Neural cell (in vitro differentiated cells): ENCODE measurements around the gene EMC10. TPM values are rescaled to one million over a fixed set of nuclear protein-coding genes. Genes with fewer than 3 reads are reported as not detected.
"Not testable (repeated sequence)": the region's sequence is repeated elsewhere in the genome, so short reads cannot be mapped to it uniquely, and the experiment has no call there.

ENCODE experiments used
- H2AFZ ChIP-seq: fragments of 200-600, 300-800 bp; sonication (generic), shearing (Covaris generic); 2 replicates; pipeline ENCODE4 v1.6.0; 2014; ENCODE audit warnings: low read depth, mild to moderate bottlenecking, antibody characterized with exemption, low read length, moderate library complexity
- H3F3A ChIP-seq: fragments of 200-600 bp; shearing (Covaris generic); 2 replicates; pipeline ENCODE4 v1.6.1; 2016; ENCODE audit warnings: mild to moderate bottlenecking, moderate library complexity, mixed read lengths, antibody characterized with exemption, low read length; ENCODE audit not compliant: insufficient read depth, poor library complexity, severe bottlenecking
- H3K27ac ChIP-seq: fragments of 200-600, 300-800 bp; sonication (generic), shearing (Covaris generic); 2 replicates; pipeline ENCODE4 v1.5.1; 2014; ENCODE audit warnings: mild to moderate bottlenecking, low read length, moderate library complexity
- H3K27me3 ChIP-seq: fragments of 300-800, 200-600 bp; sonication (generic), shearing (Covaris generic); 2 replicates; pipeline ENCODE4 v1.6.0; 2014; ENCODE audit warnings: mild to moderate bottlenecking, low read depth, low read length, moderate library complexity; ENCODE audit not compliant: insufficient read depth
- H3K36me3 ChIP-seq: fragments of 300-800, 200-600 bp; sonication (generic), shearing (Covaris generic); 2 replicates; pipeline ENCODE4 v1.5.1; 2014; ENCODE audit warnings: mild to moderate bottlenecking, antibody characterized with exemption, low read length, moderate library complexity; ENCODE audit not compliant: insufficient read depth
- H3K4me2 ChIP-seq: fragments of 300-800, 200-600 bp; sonication (generic), shearing (Covaris generic); 2 replicates; pipeline ENCODE4 v1.6.0; 2014; ENCODE audit warnings: mild to moderate bottlenecking, low read length
- H3K4me3 ChIP-seq: fragments of 300-800, 200-600 bp; sonication (generic), shearing (Covaris generic); 2 replicates; pipeline ENCODE4 v1.5.1; 2014; ENCODE audit warnings: mild to moderate bottlenecking, low read length, moderate library complexity
- H3K79me2 ChIP-seq: fragments of 200-600 bp; shearing (Covaris generic); replicated peaks from 2 replicates; pipeline ENCODE4 v1.6.0; 2014; ENCODE audit warnings: mild to moderate bottlenecking, low read length, moderate library complexity; ENCODE audit not compliant: insufficient read depth
- H3K9ac ChIP-seq: fragments of 300-800, 200-600 bp; sonication (generic), shearing (Covaris generic); 2 replicates; pipeline ENCODE4 v1.6.1; 2016; ENCODE audit warnings: mild to moderate bottlenecking, low read length, mixed read lengths
- H3K9me2 ChIP-seq: fragments of 200-600 bp; shearing (Covaris generic); 2 replicates; pipeline ENCODE4 v1.6.1; 2016; ENCODE audit warnings: mild to moderate bottlenecking, low read length, mixed read lengths; ENCODE audit not compliant: insufficient read depth
- H3K9me3 ChIP-seq: fragments of 200-600, 300-800 bp; sonication (generic), shearing (Covaris generic); 2 replicates; pipeline ENCODE4 v1.6.1; 2016; ENCODE audit warnings: mild to moderate bottlenecking, mixed run types, low read length, moderate library complexity, mixed read lengths
- H4K20me1 ChIP-seq: fragments of 200-600 bp; shearing (Covaris generic); 2 replicates; pipeline ENCODE4 v1.6.1; 2016; ENCODE audit warnings: mild to moderate bottlenecking, mixed run types; ENCODE audit not compliant: insufficient read depth
- CTCF ChIP-seq: fragments of 450-650 bp; IDR thresholded peaks from 2 replicates; pipeline ENCODE4 v1.5.1; 2014; ENCODE audit warnings: antibody characterized with exemption, mild to moderate bottlenecking, moderate library complexity; ENCODE audit not compliant: poor library complexity, severe bottlenecking
- EP300 ChIP-seq: fragments of 450-650 bp; conservative IDR thresholded peaks from 2 replicates; pipeline ENCODE4 v1.6.1; 2014; ENCODE audit warnings: antibody characterized with exemption, mild to moderate bottlenecking, moderate library complexity; ENCODE audit not compliant: poor library complexity, severe bottlenecking
- EZH2 ChIP-seq: fragments of 200-600, 300-800 bp; shearing (Covaris generic), sonication (generic); IDR thresholded peaks from 2 replicates; pipeline ENCODE4 v1.6.1; 2014; ENCODE audit warnings: antibody characterized with exemption, low read length, borderline replicate concordance, mild to moderate bottlenecking; ENCODE audit not compliant: insufficient read depth, poor library complexity, severe bottlenecking
- MXI1 ChIP-seq: fragments of 450-650 bp; conservative IDR thresholded peaks from 2 replicates; pipeline ENCODE4 v1.6.1; 2014; ENCODE audit warnings: antibody characterized with exemption, mild to moderate bottlenecking; ENCODE audit not compliant: poor library complexity, severe bottlenecking
- POLR2AphosphoS5 ChIP-seq: IDR thresholded peaks from 2 replicates; pipeline ENCODE4 v1.6.1; 2012
- RAD21 ChIP-seq: fragments of 450-650 bp; conservative IDR thresholded peaks from 2 replicates; pipeline ENCODE4 v1.6.1; 2014; ENCODE audit warnings: antibody characterized with exemption, mild to moderate bottlenecking, moderate library complexity
- REST ChIP-seq: IDR thresholded peaks from 2 replicates; pipeline ENCODE4 v1.6.1; 2012; ENCODE audit warnings: borderline replicate concordance
- SMC3 ChIP-seq: fragments of 450-650 bp; conservative IDR thresholded peaks from 2 replicates; pipeline ENCODE4 v1.6.1; 2014; ENCODE audit warnings: antibody characterized with exemption, mild to moderate bottlenecking, moderate library complexity; ENCODE audit not compliant: poor library complexity
- TAF1 ChIP-seq: IDR thresholded peaks from 2 replicates; pipeline ENCODE4 v1.6.1; 2012; ENCODE audit warnings: low read depth
- polyA plus RNA-seq: library from polyadenylated mRNA; depleted of rRNA; stranded (reverse); fragments of >200 nt; gene quantifications from 2 replicates; pipeline ENCODE4 v1.2.3, GENCODE V29; 2014

EMC10 gene
- polyA plus RNA-seq, 1 donor from 2014 or later = 233 TPM

- Histone ChIP-seq H3K79me2 (no peaks in the 10 kb centered on the region), H4K20me1 (no peaks in the 10 kb centered on the region), H3K27ac (no peak overlapping the region), H3K9ac (no peak overlapping the region), H3K4me2 (no peak overlapping the region), H3F3A (no peaks in the 10 kb centered on the region), H3K27me3 (peaks cover 5% of the 10 kb centered on the region), H3K9me2 (no peaks in the 10 kb centered on the region), H3K9me3 (no peaks in the 10 kb centered on the region), H3K36me3 (no peaks in the 10 kb centered on the region), H3K4me3 (no peak overlapping the region), H2AFZ (no peak overlapping the region)
- TF ChIP-seq MXI1 = no peak
- TF ChIP-seq EZH2 = no peak
- TF ChIP-seq CTCF = no peak
- no peak for TF ChIP-seq SMC3
- no peak for TF ChIP-seq POLR2AphosphoS5
- TF ChIP-seq RAD21 = no peak
- no peak for TF ChIP-seq TAF1
- TF ChIP-seq REST = no peak
- TF ChIP-seq EP300 = no peak
These were observed 40.7 kb upstream of the EMC10 start for GRCh38 chr19:50435627-50436026.

GRCh38 chr19:50437862-50438449 is 38.4 kb upstream of the EMC10 start:
- TF ChIP-seq TAF1 (no peak), POLR2AphosphoS5 (no peak), EZH2 (no peak), CTCF (no peak), SMC3 (no peak), RAD21 (no peak), EP300 (no peak), MXI1 (no peak), REST (no peak)
- Histone ChIP-seq H3K27me3 (no peaks in the 10 kb centered on the region), H4K20me1 (no peaks in the 10 kb centered on the region)

GRCh38 chr19:50439130-50439529 is 37.2 kb upstream of the EMC10 start:
- not testable (repeated sequence) for H3K79me2 ChIP-seq, H4K20me1 ChIP-seq, H3K36me3 ChIP-seq, H3K4me2 ChIP-seq, H3K27me3 ChIP-seq, H2AFZ ChIP-seq, H3K9ac ChIP-seq, H3K27ac ChIP-seq, H3K9me2 ChIP-seq, H3F3A ChIP-seq, H3K9me3 ChIP-seq, H3K4me3 ChIP-seq

More at GRCh38 chr19:50437862-50438449, 38.4 kb upstream of the EMC10 start:
- Histone ChIP-seq H3K27ac (no peak overlapping the region), H3K36me3 (no peaks in the 10 kb centered on the region), H2AFZ (no peak overlapping the region), H3F3A (no peaks in the 10 kb centered on the region), H3K4me3 (no peak overlapping the region), H3K9me3 (no peaks in the 10 kb centered on the region), H3K9me2 (no peaks in the 10 kb centered on the region), H3K4me2 (no peak overlapping the region), H3K79me2 (no peaks in the 10 kb centered on the region), H3K9ac (no peak overlapping the region)
